Measurements from ENCODE around the gene SMIM29. TPM values are rescaled to one million over a fixed set of nuclear protein-coding genes. Genes with fewer than 3 reads are reported as not detected.

SMIM29 gene
- total RNA-seq, 1 experiment from 2014 or later = 12.0 TPM

- ChIA-PET POLR2A (interaction anchor here (0.6 to 1.6 kb wide), 2 partner anchors 11 to 73 kb away, joined by 3 to 4 read pairs; no protein-coding TSS in a partner anchor), CTCF (no interaction called here)
- intact Hi-C loops (cut with micrococcal nuclease) = no loop called here
- Mint-ChIP-seq H3K27ac (ENCODE audit: low read depth, unreplicated experiment) (no peak overlapping the region), H3K36me3 (ENCODE audit: insufficient read depth, unreplicated experiment) (peaks cover 33% of the 10 kb centered on the region), H3K27me3 (ENCODE audit: insufficient read depth, unreplicated experiment) (no peaks in the 10 kb centered on the region), H3K9me3 (ENCODE audit: unreplicated experiment) (no peaks in the 10 kb centered on the region), H3K4me3 (ENCODE audit: unreplicated experiment) (no peak overlapping the region), H3K4me1 (ENCODE audit: insufficient read depth, unreplicated experiment) (peaks cover 5% of the 10 kb centered on the region)
- DNase-seq (ENCODE audit: unreplicated experiment) = no peak
- no TSS peak for BruUV-seq (replicated peaks)
- no peak for TF ChIP-seq CTCF (IDR thresholded peaks at IDR 0.05; ENCODE audit: unreplicated experiment)
Observed at GRCh38 chr6:34280216-34280615, 31.4 kb upstream of the SMIM29 start.

- Mint-ChIP-seq H3K27me3 (ENCODE audit: insufficient read depth, unreplicated experiment) (no peaks in the 10 kb centered on the region), H3K27ac (ENCODE audit: low read depth, unreplicated experiment) (no peak overlapping the region), H3K4me1 (ENCODE audit: insufficient read depth, unreplicated experiment) (peaks cover 5% of the 10 kb centered on the region), H3K9me3 (ENCODE audit: unreplicated experiment) (no peaks in the 10 kb centered on the region), H3K4me3 (ENCODE audit: unreplicated experiment) (no peak overlapping the region), H3K36me3 (ENCODE audit: insufficient read depth, unreplicated experiment) (peaks cover 30% of the 10 kb centered on the region)
- DNase-seq (ENCODE audit: unreplicated experiment) = no peak
- POLR2A ChIA-PET = interaction anchor here (1.0 kb wide), 1 partner anchor 29 kb away, joined by 3 read pairs; no protein-coding TSS in a partner anchor
- BruUV-seq (replicated peaks) = no TSS peak
- CTCF ChIA-PET = interaction anchor here (0.5 kb wide), 1 partner anchor 124 kb away, joined by 3 read pairs; no protein-coding TSS in a partner anchor
- no peak for TF ChIP-seq CTCF (IDR thresholded peaks at IDR 0.05; ENCODE audit: unreplicated experiment)
- intact Hi-C loops (cut with micrococcal nuclease) = no loop called here
Observed at GRCh38 chr6:34278833-34279232, 30.0 kb upstream of the SMIM29 start.

- Mint-ChIP-seq H3K4me3 (ENCODE audit: unreplicated experiment) (no peak overlapping the region), H3K9me3 (ENCODE audit: unreplicated experiment) (no peaks in the 10 kb centered on the region), H3K36me3 (ENCODE audit: insufficient read depth, unreplicated experiment) (peaks cover 28% of the 10 kb centered on the region), H3K27me3 (ENCODE audit: insufficient read depth, unreplicated experiment) (no peaks in the 10 kb centered on the region), H3K4me1 (ENCODE audit: insufficient read depth, unreplicated experiment) (peaks cover 5% of the 10 kb centered on the region), H3K27ac (ENCODE audit: low read depth, unreplicated experiment) (no peak overlapping the region)
- intact Hi-C loops (cut with micrococcal nuclease) = no loop called here
- ChIA-PET CTCF (interaction anchor here (0.5 to 1.3 kb wide), 3 partner anchors 25 to 530 kb away, joined by 3 to 5 read pairs (median 3); no protein-coding TSS in a partner anchor), POLR2A (interaction anchor here (0.8 kb wide), 1 partner anchor 29 kb away, joined by 3 read pairs; the partner anchor contains the start of gene SMIM29)
- TF ChIP-seq CTCF (IDR thresholded peaks at IDR 0.05; ENCODE audit: unreplicated experiment) = no peak
- no peak for DNase-seq (ENCODE audit: unreplicated experiment)
- BruUV-seq (replicated peaks) = no TSS peak
Observed at GRCh38 chr6:34277763-34278112, 28.9 kb upstream of the SMIM29 start.

GRCh38 chr6:34276881-34277762 is 28.3 kb upstream of the SMIM29 start:
- POLR2A ChIA-PET = interaction anchor here (0.8 kb wide), 1 partner anchor 28 kb away, joined by 3 read pairs; the partner anchor contains the start of gene SMIM29
- intact Hi-C loops (cut with micrococcal nuclease) = no loop called here
- Mint-ChIP-seq H3K27ac (ENCODE audit: low read depth, unreplicated experiment) (no peak overlapping the region), H3K4me3 (ENCODE audit: unreplicated experiment) (no peak overlapping the region), H3K36me3 (ENCODE audit: insufficient read depth, unreplicated experiment) (peaks cover 28% of the 10 kb centered on the region), H3K4me1 (ENCODE audit: insufficient read depth, unreplicated experiment) (peaks cover 5% of the 10 kb centered on the region), H3K9me3 (ENCODE audit: unreplicated experiment) (no peaks in the 10 kb centered on the region), H3K27me3 (ENCODE audit: insufficient read depth, unreplicated experiment) (no peaks in the 10 kb centered on the region)
- BruUV-seq (replicated peaks) = no TSS peak
- DNase-seq (ENCODE audit: unreplicated experiment) = no peak
- CTCF ChIA-PET = interaction anchor here (0.7 to 1.3 kb wide), 2 partner anchors 25 to 138 kb away, joined by 3 to 5 read pairs; no protein-coding TSS in a partner anchor
- no peak for TF ChIP-seq CTCF (IDR thresholded peaks at IDR 0.05; ENCODE audit: unreplicated experiment)
